ENCODE data around the gene NFKBIZ.

NFKBIZ gene, protein sequence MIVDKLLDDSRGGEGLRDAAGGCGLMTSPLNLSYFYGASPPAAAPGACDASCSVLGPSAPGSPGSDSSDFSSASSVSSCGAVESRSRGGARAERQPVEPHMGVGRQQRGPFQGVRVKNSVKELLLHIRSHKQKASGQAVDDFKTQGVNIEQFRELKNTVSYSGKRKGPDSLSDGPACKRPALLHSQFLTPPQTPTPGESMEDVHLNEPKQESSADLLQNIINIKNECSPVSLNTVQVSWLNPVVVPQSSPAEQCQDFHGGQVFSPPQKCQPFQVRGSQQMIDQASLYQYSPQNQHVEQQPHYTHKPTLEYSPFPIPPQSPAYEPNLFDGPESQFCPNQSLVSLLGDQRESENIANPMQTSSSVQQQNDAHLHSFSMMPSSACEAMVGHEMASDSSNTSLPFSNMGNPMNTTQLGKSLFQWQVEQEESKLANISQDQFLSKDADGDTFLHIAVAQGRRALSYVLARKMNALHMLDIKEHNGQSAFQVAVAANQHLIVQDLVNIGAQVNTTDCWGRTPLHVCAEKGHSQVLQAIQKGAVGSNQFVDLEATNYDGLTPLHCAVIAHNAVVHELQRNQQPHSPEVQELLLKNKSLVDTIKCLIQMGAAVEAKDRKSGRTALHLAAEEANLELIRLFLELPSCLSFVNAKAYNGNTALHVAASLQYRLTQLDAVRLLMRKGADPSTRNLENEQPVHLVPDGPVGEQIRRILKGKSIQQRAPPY

DNA sequence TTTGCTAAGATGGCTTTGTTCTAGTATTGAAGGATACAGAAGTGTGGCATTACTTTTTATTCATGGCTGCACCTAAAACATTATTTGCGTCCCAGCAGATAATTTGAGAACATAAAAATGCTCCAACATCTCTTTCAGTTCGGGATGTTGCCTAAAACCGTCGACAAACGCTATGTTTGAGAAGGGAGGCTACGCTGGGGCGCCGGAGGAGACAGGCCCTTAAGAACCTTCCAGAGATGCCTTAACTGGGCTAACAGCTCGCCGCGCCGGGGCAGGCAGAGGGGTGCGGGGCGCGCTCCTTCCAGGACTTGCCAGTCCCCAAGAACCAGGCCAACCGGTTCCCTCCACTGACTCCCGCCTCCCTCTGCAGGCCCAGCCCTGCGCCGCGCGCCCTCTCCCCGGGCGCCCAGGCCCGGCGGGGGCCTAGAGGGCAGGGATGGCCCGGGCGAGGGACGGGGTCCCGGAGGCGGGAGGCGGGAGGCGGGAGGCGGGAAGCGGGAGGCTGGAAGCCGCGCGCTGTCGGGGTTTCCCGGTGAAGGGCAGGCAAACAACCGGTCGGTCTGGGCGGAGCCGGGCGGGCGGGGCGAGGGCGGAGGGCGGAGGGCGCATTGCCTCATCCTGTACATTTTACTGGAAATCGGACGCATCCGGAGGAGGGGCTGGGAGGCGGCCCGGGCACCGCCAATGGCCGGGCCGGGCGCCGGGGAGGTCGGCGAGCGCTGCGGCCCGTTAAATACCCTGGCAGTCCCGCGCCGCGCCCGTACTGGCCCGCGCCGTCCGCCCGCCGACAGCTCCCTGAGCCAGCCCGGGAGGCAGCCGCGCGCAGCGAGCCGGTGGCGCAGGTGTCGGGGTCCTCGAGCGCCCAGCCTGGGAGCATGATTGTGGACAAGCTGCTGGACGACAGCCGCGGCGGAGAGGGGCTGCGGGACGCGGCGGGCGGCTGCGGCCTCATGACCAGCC lies at the start of gene NFKBIZ:
TSS of gene NFKBIZ (plus strand) at position 761 of the 960 bp plus-strand sequence. CDS start at position 876, 115 bp downstream.
- DNase-seq, result peak; percentile 92

DNA sequence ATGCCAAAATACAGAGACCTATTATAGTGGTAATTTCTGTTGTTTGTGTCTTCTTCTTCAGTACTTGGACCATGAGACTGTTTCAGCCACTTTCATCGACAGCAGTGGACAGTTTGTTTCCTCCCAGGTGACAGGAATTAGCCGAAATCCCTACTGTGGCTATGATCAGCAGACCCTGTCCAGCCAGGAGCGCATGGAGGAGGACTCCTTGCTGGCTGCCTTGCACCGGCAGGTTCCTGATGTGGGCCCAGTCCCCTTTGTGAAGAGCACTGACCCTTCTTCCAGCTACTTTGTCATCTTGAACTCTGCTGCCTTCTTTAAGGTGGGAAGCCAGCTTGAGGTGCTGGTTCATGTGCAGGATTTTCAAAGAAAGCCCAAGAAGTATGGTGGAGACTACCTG lies 48.1 kb upstream of the NFKBIZ start:
- DNase-seq, result no peak

DNA sequence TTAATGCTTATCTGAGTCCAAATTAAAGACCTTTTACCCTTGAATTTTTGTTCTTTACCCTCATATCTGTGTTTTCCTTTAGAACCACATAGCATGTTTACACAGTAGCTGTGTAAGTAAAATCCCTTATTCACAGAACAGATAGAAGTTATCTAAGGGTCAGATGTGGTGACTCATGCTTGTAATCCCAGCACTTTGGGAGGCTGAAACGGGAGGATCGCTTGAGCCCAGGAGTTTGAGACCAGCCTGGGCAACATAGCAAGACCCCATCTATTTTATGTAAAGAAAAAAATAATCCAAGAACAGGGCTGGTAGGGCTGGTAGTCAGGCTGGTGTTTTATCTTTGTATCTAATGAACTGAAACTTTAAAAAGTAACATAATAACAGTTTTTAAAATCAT lies 47.1 kb upstream of the NFKBIZ start:
- DNase-seq, result no peak

DNA sequence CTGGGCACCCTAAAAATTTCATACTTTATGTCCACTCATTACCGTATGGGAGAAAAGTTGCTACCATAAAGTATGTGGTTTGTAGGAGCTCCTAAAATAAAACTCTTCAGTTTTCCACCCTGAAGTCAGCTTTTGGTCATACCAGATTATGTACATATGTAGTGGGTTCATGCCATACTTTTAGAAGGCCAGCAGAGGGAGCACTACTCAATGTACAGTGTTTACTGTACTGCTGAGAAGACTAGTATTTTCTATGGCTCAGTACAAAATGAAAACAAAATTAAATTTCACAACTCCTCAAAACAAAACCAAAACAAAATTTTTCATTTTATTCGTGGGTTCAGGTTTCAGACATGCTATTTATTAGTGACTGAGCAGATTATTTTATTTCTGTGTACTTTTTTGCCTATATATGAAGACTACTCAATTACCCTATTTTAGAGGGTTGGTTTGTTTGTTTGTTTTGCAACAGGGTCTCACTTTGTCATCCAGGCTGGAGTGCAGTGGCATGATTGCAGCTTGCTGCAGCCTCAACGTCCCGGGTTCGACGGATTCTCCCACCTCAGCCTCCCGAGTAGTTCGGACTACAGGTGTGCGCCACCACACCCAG lies 46.0 kb upstream of the NFKBIZ start:
- DNase-seq, result peak; percentile 80

DNA sequence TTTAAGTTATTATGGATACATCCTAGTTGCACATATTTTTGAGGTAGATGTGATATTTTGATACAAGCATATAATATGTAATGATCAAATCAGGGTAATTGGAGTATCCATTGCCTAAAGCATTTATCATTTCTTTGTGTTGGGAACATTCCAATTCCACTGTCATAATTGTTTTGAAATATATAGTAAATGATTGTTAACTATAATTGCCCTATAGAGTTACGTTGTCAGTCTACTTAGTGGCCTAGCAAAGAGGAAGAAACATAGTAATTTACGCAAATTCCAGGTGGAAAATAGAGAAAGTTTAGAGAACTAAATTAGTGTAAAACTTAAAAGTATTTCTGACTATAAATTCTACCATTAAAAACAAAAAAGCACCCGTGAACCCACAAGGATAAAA lies 45.4 kb upstream of the NFKBIZ start:
- no peak for DNase-seq

DNA sequence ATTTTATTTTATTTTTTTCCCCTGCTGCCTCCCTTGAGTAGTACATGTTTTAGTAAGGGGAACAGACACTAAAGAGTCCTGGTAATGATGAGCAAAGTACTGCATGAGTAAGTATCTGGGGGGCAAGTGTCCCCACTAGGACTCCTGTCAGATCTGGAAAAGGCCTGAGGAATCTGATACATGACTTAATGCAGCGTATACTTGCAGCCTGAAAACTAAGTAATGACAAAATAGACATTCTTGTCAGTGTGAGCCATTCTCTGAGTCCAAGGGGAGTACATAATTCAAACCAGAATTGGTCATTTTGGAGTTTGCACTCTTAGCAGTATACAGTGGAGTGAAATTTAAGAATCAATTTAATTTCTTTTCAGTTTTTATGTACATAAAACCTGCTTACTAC lies 42.8 kb upstream of the NFKBIZ start:
- DNase-seq, result no peak

DNA sequence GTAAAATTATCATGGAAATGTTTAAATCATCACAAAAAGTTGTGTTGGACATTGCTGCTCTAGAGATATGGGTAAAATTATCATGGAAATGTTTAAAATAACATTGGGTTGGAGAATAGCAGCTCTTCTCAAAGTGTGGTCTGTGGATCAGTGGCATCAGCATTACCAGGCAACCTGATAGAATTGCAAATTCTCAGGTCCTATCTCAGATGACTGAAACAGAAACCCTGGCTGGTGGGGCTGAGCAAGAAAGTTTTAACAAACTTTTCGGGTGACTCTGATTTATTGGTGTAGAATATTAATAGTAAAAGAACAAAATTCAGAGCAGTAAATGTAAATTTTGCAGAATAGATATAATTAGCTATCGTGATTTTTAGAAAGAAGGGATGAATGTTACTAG lies 41.4 kb upstream of the NFKBIZ start:
- DNase-seq, result no peak

DNA sequence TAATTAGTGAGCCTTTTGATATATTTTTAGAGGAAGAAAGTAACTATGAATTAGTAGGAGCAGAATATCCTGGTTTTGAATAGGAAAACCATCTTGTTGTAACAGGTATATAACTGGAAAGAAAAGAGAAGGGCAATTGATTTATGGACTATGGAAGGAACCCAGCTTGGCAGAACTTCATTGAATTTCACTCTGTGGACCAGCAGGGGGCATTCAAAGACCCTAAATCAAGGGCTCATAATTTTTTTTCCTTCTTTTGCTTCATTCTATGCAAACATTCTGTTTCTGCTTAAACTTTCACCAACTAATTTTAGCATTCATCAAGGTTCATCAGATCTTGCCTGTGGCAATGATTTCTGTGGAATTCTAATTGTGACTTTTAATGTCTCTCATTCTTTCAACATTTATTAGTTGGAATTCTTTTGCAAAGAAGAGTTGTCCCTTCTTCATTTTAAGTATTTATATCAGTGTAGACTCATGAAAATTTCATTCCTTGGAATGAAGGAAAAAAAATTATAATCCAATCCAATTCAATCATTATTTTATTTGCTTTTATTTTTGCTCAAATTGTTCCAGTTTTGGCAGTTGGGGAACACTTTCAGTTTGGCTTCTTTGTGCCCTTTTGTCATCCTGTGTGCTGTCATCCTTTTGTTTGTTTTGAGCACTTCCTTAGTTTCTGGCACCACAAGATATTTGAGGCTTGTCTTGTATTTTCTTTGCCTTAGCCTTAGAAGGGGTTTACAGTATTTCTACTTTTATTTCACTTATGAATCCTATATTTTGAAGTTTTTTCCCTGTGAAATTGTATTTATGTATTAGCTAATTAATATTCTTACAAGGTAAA lies 39.9 kb upstream of the NFKBIZ start:
- DNase-seq, result peak; percentile 65

DNA sequence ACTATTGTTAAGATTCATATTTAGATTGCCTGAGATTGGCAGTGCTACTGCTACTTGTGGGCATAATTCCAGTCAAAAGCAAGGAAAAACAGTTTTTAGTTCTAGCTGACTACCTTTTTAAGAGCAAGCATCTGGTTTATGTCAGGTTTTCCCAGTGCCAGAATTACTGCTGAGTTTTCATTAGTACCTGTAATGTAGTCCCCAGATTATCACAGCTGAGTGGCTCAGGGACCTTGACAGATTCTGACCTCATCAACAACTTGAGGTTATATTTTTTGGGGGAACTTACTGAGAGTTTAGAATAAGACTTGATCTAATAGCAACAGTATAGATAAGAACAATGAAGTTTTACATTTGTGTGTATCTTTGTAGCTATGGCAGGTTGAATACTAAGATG lies 39.3 kb upstream of the NFKBIZ start:
- peak; percentile 18 for DNase-seq

DNA sequence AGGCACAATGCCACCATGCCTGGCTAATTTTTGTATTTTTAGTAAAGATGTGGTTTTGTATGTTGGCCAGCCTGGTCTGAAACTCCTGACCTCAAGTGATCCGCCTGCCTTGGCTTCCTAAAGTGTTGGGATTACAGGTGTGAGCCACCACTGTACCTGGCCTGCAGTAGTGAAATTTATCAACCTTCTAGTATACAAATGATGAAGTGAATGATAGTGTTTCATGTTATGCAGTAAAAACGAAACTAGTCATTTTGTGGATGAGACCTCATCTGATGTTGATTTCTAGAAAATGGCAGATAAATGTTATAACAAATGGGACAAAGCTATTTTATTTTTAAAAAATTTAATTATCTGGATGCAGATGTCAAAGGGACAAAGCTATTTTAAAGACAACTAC lies 37.4 kb upstream of the NFKBIZ start:
- DNase-seq, result no peak

DNA sequence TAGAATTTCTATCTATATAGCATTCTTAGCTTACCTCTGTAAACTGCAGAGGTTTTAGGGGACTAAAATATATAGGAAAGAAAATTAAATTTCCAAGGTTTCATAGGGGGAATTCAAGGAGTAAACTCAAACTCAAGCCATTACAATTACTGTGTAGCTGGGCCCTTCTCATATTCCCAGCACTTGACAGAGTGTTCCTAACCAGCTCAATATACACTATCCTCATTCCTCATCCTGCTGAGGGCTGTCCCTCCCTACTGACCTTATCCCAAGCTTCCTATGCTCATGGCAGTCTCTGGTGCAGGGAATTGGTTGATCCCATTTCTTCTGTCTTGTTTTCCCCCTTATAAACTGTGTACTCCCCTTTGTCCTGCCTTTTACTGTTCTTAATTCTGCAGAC lies 36.4 kb upstream of the NFKBIZ start:
- DNase-seq, result no peak

DNA sequence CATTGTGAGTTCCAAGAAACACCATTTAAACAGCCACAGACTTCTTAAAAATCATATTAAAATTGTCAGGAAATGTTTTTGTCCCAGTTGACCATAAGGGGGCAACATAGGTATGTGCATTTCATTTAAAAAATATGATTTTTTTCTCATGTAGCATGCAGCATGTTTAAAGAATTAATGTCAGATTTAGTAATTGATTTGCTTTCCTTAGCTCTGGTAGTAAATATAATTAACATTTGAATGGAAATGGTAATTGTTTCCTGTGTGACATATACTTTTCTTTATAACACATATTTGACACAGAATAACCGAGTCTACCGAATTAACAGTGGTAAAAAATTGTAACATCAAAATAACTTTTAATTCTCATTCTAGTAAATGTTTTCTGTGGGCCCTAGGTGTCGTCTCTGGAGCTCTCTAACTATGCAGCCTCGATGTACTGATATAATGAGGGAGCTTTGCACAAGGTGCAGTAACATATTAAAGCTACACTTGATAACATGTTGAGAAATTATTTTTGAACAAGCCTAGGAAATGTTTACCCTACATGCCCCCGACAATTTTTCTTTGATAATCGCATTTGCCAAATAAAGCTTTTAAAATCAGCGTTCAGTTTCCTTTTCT lies 35.4 kb upstream of the NFKBIZ start:
- DNase-seq, result peak; percentile 51

DNA sequence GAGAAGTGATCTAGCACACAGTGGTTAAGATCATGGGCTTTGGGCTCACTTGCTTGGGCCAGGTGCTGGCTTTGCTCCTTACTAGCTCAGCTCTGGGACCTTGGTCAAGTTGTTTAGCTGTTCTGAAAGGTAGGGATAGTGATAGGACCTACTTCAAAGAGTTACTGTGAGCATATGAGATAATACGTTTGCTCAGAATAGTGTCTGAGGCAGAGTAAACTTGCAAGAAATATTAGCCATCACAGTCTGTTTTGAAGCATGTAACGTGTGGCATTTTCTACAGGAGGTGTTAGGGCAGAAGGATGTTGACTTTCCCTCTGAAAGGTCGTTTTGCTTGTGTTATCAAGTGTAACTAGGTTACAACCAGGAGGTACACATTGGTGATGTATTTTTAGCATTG lies 34.5 kb upstream of the NFKBIZ start:
- peak; percentile 40 for DNase-seq

DNA sequence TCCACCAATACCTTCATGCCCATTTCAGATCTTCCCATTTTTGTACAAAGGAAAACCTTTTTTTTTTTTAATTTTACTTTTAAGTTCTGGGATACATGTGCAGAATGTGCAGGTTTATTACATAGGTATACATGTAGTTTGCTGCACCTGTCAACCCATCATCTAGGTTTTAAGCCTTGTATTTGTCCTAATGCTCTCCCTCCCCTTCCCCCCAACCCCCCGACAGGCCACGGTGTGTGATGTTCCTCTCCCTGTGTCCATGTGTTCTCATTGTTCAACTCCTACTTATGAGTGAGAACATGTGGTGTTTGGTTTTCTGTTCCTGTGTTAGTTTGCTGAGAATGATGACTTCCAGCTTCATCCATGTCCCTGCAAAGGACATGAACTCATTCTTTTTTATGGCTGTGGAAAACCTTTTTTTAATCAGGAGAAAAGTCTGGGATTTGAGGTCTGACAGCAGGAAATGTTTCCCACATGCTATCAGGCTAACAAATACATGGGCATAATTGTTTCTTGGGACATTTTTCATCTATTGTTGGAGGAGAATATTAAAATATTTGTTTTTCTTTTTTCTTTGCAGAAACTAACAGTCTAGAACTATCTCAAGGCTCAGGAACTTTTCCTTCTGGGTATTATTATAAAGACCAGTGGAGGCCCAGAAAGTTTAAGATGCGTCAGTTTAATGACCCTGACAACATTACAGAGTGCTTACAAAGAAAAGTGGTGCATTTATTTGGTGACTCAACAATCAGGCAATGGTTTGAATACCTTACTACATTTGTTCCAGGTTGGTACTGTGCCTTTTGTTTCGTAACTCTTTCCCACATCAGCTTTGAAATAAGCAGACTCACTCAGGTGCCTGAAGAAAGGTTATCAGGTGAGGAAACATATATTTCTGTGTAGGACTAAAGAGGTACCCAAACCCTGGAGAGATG lies 32.8 kb upstream of the NFKBIZ start:
- DNase-seq, result no peak

DNA sequence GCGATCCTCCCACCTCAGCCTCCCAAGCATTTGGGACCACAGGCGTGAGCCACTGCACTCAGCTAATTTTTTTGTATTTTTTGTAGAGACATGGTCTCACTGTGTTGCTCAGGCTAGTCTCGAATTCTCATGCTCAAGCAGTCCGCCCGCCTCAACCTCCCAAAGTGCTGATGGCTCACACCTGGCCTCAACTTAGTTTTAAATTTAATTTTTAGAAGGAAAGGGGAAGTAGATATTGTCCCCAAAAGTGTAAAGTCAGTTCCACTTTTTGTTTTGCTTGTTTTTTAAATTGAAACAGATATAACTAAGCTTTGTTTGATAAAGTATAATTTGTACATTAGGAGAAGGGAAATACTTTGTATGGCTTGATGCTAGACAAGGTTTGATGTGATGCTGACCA lies 31.3 kb upstream of the NFKBIZ start:
- no peak for DNase-seq

DNA sequence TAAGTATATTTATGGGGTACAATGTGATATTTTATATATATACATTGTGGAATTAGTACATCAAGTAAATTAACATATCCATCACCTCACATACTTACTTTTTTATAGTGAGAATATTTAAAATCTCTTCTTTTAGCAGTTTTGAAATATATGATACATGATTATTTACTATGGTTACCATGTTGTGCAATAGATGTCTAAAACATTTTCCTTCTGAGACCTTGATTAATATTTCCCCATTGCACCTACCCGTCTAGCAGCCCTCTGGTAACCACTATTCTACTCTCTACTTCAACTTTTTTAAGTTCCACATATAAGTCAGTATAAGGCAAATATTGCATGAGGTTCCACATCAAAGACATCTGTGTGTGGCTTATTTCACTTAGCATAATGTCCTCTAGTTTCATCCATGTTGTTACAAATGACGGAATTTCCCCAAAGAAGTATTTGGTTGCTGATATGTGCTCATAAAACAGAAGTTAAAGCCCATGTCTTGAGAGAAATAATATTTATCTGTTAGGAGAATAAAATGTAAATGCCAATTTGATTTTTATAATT lies 29.6 kb upstream of the NFKBIZ start:
- no peak for DNase-seq

DNA sequence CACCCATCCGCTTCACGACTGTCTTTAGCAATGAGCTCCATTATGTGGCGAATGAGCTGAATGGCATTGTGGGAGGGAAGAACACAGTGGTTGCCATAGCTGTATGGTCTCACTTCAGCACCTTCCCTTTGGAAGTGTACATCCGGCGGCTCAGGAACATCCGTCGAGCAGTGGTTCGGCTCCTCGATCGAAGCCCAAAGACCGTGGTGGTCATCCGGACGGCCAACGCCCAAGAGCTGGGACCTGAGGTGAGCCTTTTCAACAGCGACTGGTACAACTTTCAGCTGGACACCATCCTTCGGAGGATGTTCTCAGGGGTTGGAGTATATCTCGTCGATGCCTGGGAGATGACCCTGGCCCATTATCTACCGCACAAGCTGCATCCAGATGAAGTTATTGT lies 27.8 kb upstream of the NFKBIZ start:
- no peak for DNase-seq

DNA sequence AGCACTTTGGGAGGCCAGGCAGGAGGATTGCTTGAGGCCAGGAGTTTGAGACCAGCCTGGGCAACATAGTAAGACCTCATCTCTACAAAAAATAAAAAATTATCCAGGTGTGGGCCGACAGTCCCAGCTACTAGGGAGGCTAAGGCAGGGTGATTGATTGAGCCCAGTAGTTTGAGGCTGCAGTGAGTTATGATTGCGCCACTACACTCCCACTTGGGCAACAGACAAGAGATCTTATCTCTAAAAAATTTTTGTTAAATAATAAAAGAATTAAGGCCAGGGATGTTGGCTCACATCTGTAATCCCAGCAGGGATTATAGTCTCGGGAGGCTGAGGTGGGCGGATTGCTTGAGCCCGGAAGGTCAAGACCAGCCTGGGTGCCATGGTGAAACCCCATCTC lies 25.8 kb upstream of the NFKBIZ start:
- no peak for DNase-seq

DNA sequence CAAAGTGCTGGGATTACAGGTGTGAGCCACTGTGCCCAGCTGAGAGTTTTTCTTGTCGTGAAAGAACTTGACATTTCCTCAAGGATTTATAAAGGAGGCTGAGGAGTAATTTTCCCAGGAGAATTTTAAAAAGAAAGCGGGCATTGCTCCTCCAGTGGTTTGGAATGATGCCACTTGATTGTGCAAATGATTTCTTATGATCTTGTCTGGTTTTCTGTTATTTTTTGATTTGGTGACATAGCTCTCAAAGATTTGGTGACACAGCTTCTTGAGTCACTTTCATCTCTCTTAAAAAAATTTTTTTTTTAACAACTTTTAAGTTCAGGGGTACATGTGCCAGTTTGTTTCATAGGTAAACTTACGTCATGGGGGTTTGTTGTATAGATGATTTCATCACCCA lies 24.6 kb upstream of the NFKBIZ start:
- no peak for DNase-seq

DNA sequence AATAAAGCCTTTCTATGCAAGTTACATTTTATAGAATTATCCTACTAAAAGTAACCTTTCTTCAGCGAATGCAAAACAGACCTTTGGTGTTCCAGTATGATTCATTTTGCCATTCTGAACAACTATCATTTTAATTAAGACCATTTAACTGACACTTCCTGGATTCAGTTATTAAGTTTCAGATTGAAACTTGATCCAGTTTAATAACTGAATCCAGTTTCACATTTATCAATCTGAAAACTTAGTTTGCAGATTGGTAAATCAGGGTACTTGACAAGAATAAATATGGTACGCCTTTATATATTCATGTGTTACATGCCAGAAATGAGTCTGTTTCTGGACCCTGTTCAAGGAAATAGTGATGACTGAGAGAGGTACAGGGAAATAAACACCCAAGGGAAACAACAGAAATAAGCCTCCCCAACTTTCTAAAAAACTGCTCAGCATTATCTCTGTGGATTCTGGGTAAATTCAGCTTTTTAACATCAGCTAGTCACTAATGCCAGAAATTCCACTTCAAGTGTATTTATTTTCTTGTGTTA lies 23.3 kb upstream of the NFKBIZ start:
- DNase-seq, result no peak
